Measurements from ENCODE around the gene CCDC107.

CCDC107 gene

DNA sequence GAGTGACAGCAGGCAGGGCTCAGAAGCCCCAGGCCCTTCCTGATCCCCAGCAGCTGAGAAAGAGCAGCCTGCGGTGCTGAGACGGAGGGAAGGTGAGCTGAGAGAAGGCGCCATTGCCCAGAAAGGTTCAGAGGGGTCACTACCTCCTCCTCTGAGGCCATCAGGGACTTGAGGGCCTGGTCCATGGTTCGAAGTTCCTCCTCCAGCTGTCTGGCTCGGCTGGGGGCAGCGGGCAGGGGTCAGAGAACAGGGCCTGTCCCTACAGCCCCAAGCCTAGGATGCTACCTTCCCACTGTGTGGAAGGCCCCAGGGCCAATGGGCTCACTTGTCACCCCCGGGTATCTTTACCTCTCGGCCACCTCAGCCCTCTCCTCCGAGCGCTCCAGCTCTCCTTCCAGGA lies 26.8 kb downstream of the CCDC107 start:
- DNase-seq, result no peak

DNA sequence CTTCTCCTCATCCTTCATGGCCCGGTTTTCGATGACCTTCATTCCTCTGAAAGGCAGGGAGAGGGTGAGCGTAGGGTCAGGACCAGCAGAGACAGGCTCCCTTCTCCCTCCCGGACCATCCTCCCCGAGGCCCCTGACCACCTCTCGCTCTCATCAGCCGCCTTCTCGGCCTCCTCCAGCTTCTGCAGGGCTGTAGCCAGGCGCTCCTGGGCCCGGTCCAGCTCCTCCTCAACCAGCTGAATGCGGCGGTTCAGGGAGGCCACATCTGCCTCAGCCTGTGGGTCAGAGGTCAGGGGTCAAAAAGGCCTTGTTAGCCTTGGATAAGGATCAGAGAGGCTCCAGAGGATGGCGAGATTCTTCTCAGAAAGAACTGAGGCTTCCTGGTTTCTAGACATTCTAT lies 27.4 kb downstream of the CCDC107 start:
- DNase-seq, result no peak

DNA sequence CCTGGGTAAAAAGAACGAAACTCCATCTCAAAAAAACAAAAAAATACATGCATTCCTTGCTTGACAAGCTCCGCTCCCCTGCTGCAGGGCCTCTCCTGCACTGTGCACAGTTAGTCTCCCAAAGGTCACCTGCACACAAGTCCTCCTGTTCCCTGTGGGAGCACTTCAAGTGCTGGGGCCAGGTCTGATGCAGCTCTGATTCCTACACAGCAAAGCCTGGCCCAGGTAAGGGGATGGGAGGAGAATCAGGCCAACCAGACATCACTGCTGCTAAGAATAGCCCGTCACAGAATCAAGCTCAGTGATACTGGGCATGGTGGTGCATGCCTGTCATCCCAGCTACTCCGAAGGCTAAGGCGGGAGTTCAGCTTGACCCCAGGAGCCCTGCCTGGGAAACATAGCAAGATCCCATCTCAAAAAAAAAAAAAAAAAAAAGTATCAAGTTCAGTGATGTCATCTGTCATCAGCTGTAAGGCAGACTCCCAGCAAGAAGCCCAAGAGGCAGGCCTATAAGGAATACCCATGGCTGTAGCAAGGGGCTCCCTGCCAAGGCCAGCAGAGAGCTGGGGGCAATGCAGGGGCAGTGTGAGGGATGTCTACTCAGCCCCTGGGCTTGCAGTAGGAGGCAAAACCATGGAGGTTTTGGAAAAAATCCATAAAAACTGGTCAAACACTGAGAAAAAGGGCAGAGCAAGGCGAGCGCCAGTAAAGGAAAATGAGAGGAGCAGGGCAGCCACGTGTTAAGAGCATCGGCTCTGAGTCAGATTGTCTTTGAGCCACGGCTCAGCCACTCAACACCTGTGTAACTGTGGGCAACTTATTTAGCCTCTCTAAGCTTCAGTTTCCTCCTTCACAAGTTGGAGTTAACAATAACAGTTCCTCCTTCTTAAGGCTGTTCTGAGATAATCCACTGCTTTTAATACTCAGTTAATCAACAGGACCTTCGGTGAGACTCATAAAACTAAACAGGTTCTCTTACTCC lies 28.4 kb downstream of the CCDC107 start:
- no peak for DNase-seq

DNA sequence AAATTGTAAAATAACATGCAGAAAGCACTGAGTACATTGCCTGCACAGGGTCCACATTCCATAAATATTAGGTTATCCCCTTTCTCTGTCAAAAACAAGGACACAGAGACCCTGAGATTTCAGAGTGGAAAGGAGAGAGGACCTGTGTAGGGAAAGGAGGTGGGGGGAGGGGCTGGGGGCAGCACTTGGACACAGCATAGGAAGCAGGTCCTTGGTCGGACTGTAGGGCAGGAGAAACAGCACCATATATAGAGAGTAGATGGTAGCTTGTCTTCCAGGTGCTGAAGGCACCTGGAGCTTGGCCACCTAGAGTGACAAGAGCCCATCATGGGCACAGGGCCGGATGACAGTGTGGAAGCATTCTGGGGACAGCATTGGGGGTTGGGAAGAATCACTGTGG lies 29.2 kb downstream of the CCDC107 start:
- no peak for DNase-seq

DNA sequence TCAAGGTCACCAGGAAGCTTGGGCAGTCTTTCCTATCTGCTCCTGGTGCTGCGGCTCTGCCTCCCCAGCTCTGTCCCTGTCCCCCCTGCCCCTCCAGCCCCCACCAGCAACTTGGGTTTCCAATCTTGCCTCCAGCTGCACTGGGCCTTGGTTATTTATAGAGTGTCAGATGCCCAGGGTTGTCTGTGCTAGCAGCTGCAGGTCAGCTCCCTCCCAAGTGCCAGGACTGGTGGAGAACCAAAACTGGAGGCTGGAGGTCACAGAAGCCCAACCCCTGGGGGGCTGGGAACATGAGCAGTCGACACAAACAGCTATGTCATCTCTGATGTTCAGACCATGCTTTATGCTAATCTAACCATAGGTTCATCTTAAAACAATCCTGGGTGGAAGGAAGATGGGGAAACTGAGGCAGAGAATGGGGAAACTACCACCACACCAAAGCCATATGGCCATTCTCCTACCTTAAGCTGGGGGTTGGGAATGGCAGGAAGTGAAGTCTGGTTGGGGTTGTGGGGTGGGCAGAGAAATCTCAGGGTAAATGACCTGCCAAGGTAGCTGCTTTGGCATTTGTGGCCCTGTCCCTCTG lies 30.0 kb downstream of the CCDC107 start:
- no peak for DNase-seq

DNA sequence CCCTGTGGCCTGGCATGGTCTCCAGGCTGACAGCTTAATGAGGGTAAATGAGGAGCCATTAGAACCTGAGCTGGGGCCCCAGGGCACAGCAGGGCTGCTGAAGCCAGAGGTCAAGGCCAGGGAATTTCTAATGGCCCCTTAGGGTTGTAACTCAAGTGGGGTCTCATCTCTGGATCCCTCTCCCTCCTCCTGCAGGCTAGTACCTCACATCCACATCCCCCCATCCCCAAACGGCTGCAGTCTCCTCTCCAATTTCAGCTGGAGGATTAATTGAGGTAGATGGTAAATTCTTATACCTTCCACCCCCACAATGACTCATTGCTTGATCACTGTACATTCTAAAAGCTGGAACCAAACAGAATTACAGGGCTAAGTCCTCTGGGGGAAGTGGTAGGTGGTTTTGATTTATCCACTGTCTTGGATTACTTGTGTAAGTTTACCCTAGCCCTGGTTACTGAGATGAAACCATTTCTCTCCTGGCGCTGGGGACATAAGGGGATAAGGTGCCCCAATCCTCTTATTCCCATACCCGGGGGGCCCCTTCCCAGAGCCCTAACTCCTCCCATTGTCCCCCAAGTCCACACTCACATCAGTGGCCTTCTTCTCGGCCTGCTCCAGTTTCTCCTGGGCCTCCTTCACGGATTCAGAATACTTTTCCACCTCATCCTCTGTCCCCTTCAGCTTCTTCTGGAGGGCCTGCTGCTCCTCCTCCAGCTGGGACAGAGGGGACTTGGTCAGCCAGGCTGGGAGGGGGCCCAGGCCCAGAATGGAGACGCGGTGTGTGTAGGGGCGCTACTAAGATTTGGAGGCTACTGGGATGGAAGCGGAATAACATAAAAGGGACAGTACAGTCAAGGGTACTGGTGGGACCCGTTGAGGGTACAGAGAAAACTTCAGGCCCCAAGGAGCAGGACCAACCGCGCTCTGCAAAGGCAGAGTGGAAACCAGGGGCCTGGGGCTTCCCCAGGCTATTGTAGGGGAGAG lies 30.8 kb downstream of the CCDC107 start:
- peak; percentile 52 for DNase-seq

DNA sequence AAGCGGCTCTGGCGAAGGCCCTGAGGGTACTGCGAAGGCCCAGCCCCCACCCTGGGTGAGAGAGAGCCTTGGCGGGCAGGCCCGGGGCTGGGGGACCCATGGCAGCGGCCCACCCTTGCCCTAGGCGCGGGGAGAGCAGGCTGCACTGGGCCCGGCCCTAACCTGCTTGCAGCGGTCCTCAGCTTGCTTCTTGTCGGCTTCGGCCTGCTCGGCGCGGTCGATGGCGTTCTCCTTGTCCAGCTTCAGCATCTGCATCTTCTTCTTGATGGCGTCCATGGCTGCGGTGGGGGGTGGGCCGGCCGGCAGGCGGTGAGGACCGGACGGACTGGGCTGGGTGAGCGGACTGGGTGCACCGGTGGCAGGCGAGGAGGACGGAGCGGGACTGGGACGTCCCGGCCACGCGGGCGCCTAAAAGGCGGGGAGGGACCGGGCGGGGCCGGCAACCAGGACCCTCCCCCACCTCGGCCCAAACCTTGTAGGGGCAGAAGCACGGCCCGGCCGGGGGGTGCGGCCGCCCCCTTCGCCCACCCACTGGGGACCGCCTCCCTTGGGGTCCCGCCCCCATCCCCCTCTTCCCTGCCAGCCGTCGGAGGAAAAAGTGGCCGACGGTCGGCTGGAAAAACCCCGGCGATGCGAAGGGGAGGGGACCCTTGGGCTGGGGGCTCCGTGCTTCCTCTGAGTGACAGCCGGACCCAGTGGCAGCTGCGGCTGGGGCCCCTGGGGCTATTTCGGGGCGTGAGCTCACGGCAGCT lies 31.6 kb downstream of the CCDC107 start, which contains the start of gene TPM2:
TPM2 (minus strand) TSS at position 384 of the 752 bp plus-strand sequence; CDS start at position 276, 108 bp downstream.
- no peak for DNase-seq

DNA sequence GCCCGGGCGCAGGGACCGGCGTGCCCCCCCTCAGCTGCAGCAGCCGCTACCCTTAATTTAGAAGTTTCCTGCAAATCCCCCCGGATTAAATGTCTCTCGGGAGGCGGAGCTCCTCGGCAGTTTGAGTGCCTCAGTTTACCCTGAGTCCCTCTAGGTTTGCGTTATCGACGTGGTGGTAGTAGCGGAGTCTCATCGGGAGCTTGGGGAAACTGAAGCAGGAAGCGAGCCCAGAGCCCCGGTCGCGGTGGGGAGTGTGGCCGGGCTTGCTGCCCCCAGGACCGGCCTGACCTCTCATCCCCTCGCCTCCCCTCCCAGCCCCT lies 32.2 kb downstream of the CCDC107 start:
- no peak for DNase-seq

DNA sequence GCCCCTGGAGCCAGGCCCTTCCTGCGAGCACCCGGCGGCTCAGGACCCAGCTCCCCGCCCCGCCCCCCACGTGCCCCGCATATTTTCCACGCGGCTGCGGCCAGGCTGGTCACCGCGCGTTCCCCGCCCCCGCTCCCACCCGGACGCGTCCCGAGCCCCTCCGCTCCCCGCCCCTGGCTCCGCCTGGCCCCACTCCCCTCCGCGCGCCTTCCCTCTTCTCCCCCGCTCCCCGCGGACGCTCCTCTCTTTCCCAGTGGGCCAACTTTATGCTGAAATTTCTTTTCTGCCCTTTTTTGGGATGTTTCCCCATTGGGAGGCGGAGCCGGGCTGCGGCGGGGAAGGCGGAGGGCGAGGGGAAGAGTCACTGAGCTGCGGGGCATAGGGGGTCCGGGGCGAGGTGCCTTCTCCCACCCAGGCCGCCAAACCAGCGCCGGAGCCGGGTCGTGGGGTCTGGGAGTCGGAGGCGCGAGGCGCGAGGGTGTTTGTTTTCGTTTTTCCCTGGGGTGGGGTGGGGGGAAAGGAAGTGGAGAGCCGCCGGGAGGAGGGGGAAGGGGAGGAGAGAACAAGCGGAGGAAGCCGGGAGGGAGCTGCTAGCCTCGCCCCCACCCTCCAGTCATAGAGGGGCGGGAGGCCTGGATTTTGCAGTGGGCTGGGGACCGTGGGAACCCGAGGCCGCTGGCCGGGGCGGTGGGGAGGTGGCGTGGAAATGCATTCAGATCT lies 32.7 kb downstream of the CCDC107 start:
- peak; percentile 19 for DNase-seq

DNA sequence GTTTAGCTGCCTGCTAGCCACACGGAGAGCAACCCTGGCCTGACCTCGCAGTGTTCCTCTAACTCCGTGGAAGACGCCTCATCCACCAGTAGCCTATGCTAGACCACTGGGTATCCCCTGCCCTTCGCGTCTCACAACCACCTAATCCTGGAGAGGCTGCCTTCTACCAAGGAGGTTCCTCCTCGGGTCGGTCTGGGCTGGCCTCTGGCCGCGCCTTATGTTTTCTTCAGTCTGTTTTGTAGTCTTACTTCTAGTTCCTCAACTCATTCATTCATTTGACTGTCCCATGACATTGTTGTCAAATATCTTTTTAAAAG lies 33.2 kb downstream of the CCDC107 start:
- no peak for DNase-seq

DNA sequence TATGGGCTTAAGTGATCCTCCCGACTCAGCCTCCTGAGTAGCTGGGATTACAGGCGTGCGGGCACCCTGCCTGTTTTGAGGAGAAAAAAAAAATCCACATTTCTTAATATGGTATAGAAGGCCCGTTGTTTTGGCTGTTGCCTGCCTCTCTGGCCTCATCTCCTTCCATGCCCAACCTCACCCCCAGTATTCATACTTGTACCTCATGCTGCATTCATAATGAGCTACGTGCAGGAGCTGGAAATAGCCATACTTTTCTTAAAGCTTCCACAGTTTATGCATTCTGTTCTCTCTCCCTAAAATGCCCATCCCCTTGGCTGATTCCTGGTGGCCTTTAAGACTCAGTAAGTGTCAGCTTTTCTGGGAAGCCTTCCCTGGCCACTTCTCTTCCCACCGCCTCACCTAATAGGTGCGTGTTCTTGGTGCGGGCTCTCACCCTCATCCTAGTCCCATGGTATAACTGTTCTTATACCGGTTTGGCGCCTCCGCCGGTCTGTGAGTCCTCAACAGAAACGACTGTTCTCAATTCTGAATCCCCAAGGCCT lies 33.7 kb downstream of the CCDC107 start:
- no peak for DNase-seq

DNA sequence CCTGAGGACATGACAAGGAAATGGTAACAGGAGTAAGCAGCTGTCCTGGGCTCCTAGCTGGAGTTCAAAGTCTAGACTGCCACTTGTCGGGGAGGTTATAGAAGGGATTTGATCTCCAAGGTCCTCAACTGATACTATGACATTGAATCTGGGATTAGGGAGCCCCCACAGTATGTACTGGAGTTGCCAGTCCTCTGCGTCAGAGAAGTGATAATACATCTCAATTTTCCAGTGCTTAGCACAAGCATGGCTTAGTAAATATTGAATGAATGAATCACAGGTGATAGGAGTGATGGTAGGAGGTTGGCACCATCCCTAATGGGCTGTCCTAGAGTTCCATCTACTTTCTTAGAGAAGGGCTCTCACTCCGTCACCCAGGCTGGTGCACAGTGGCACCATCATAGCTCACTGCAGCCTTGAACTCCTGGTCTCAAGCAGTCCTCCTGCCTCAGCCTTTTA lies 37.9 kb downstream of the CCDC107 start:
- DNase-seq, result no peak

DNA sequence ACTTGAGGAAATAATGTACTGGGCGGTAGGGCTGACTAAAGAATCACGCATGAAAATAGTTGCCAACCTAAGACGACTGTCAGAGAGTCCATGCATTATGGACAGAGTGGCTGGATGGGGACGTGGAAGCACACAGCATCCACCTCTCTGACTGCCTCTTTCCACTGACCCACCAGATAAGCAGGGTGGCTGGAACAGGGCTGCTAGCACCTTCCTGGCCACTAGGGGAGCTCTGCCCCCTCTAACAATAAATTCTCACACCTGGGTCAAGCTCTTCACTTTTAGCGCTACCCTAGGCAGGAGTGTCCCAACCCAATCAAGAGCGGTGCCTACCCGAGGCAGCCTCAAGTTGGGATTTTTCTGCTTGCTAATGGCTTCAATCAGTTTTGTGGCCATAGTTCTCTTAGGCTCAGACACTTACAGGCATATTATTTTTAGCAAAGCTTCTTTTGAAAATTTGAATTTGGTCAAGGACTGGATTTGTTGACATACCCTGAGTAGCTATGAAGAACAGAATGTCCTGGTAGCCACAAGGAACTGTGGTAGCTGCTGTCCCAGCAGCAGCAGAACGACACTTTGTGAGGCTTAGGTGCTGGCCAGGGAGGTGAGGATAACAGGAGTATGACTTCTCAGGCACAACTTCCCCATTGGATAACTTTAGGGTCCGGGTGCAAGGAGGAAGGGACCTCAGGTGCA lies 38.6 kb downstream of the CCDC107 start:
- peak; percentile 66 for DNase-seq

DNA sequence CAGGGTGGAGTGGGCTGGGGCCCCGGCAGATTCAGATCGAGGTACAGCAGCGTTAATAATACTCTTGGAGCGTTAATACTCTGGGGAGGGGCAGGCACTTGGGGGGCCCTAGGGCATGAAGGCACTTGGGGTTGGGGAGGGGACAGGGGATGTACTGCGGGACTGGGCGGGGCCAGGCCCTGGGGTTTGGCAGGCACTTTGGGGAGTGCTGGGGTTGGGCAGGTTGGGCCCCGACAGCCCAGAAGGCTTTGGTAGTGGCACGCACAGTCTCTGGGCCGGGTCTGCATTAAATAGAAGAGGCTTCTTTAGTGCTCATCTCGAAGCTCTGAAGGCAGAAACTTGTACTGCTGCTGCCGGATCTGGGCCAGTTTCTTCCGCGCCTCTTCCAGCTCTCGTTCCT lies 39.4 kb downstream of the CCDC107 start:
- no peak for DNase-seq

DNA sequence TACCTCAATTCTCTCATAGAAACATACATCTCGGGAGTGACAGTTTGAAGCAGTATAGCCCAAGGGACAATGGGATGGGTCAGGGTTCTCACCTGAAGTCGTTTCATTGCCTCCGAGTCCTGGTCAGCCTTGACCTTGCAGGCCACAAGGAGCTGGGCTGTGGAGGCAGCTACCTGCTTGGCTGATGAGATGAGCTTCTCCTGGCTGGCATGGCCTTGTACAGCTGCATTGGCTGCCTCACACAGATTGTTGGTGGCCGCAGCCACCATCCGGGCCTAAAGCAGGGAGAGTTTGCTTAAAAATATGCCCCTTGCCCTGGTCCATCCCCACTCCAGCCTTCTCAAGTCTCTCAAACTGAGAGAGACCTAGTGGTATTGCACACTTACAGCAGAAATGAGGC lies 40.1 kb downstream of the CCDC107 start:
- DNase-seq, result no peak

DNA sequence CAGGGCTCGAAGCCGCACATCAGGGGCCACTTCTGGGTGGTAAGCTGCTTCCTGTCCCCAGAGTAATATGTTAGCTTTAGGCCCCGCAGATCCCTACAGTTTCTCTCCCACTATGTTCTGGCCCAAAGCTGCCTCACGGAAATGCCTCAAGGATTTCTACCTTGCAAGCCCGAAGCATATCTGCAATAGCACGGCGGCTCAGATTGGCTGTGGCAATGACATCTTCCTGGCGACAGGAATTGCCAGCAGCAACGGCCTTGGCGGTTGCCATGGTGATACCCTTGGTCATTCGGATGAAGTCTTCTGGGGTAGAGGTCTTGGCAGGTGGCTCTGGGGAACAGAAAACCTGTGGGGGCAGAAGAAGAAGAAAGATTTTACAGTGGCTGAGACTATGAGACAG lies 41.9 kb downstream of the CCDC107 start:
- no peak for DNase-seq

DNA sequence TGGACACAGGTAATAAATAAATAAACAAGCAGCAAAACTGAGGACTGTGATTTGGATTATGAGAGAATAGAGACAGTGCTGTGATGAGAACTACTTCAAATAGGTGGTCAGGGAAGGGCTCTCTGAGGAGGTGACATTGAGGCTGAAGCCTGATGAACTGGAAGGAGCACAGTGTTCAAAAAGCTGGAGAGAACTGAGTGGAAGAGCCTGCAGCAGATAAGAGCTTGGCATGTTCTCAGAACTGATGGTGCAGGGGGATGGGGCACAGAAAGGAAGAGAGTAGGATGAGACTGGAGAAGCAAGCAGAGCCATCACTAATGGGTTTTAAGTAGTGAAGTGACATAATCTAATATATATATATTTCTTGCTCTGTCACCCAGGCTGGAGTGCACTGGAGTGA lies 42.9 kb downstream of the CCDC107 start:
- no peak for DNase-seq

DNA sequence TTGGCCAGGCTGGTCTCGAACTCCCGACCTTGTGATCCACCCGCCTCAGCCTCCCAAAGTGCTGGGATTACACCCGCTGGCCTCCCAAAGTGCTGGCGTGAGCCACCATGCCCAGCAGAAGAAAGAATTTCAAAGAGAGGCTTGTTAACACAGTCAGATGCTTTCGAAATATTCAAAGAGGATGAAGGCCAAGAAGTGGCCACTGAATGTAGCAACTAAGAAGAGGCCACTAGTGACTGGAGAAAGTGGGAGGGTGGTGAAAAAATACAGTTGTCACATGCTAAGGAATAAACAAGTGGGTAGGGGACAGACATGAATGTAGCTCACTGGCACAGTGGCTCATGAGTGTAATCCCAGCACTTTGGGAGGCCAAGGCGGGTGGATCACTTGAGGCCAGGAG lies 44.6 kb downstream of the CCDC107 start:
- DNase-seq, result no peak

DNA sequence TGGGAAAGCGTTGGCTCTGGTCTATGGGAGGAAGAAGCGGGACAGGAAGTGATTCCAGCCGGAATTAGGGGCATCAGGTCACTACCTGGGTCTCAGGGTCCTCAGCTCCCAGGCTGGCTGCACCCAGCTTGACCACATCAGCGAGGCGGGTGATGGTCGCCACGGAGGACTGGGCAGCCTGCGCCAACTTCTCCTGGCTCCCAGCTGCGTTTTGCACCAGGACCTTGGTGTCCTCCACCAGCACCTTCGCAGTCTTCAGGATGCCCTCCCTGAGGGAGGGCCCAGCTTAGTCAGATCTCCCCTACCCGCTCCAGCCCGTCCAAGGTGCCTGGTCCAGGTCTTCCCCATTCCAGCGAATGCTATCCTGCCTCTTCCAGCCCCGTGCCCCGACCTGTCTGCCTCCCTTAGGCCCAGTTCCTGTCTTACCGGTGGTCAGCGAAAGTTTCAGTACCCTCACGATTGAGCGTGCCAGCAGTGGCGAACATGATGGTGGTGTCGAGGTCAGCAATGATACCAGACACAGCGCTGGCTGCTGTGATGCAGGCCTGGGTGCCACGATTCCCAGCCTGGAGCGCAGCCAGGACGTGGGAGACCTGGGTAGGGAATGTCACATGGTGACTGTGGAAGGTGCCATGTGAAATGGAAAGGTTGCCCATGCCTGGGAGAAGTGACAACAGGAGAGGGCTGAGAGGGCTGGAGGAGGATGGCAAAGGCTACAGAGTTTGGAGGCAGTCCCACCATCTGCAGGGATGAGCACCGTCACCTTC lies 46.0 kb downstream of the CCDC107 start:
- no peak for DNase-seq

DNA sequence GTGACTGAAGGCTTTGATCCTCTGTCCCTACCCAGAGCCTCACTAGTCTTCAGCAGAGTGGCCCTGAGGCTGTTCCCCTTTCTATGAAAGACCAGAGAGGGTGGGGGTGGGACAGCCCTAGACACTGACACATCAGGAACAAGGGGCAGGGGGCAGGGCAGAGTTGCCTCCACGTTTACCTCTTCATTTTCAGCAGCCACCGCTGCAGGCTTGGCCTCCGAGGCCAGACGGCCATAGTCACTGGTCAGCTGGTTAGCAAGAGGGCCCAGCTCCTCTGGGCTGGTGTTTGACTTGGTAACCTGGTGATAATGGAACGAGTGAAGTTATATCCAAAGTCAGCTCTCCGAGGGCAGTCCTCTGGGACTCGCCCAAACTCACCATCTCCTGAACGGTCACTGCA lies 47.3 kb downstream of the CCDC107 start:
- DNase-seq, result no peak
